DMS 273 treated with DMSO at 0.1 percent for 48 hours (cell line): Measurements from ENCODE around the gene MBTPS1.

Experiments
- DNase-seq: peaks from one replicate; lab custom pipeline; 2025; lab: John Stamatoyannopoulos, UW

MBTPS1 gene

DNA sequence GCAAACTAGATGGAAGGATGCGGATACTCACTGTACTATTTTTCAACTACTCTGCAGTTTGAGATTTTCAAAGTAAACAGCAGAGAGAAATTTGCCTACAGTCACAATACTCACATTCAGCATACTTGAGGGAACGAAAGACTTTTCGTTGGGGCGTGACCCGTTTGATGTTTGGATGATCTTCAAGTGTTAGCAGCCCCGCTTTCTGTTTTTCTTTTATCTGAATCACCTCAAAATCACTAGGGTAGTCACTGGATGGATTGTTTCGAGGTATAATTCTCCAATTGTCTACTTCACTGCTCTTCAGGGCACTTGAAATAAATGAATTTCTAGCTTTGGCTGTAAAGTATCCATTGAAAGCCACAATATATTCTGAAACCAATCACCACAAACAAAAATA, 17.8 kb downstream of the MBTPS1 start:
- no peak for DNase-seq

DNA sequence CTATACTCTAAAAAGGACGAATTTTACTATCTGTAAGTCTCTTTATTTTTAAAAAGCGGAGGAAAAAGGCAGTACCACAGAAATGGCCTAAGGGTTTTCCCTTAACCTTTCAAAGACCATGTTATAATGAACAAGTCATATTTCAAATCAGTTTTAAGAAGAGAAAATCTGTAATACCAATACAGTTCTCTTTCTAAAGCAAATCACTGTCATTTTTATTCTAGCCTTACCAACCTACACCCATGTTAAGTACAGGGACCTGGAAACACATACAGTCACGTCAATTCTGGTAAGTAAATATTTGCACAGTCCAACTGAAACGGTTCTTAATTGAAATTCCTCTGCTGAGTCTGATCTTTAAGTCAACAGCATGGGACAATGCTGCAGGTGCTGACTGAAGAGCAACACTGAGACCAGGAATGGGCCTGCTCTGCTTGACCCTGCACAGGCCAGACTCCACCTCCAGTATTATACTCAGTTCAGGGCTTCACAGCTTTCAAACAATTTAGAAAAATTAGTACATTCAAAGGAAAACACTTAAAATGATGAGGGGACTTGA, 20.2 kb downstream of the MBTPS1 start:
- DNase-seq, result no peak

DNA sequence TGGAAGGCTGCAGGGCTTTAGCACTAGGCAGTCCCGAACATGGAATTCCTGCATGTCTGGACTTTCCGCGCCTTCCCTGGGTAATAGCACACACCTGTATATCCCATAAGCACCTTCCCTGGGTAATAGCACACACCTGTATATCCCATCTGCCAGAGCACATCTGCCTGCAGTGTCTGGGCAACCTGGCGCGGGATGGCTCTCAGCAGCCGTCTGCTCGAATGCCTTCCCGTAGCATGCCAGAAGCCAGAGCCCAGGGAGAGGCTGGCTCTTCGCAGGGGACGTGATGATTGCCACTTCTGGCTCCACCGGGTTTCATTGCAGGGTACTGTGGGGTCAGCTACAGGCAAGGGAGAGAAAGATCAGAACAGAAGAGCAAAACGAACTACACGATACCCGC, 21.3 kb downstream of the MBTPS1 start:
- no peak for DNase-seq

DNA sequence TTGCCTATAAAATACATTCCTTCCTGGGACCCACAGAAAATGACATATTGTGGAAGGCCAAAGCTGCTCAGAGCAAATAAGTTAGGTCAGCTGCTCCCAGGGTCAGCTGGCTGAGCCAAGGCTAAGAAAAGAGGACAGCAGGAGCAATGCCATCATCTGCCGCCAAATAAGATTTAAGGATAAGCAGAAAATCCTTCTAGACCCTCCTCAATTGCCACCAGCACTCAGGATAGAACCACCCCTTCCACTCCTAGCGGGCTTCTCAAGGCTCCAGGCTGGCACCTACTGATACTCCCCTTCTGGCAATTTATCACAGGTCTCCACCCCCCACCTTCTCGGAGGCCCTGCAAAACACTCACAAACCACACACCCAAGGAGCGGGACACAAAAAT, 22.9 kb downstream of the MBTPS1 start:
- no peak for DNase-seq

DNA sequence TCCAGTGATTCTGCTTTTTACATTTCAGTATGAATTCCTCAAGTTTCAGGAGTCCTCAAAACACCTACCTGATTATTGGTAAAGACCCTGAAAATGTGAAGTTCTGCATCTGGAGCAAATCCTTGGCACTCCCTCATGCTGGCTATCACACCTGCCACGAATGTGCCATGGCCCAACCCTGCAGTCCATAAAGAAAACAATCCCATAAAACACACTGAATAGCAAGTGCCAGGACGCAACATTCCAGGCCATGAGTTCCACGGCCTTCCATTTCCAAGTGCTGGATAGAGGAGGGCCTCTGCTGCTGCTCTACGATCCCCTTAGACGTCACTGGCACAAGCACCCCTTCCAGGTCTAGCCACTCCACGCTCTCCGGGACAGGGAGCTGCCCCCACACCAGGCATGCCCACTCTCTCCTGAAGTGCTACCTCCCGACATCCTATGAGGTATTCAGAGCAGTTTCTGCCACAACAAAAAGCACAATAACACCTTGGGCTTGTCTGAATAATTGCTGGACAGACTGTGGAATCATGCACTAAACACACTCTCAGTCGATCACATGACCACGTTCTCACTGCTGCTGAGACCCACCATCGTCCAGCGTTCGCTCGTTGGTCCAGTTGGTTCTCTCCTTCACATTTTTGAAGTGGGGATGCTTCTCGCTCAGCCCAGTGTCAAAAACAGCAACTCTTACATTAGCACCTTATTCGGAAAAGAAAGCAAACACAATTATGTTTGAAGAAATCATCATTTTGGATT, 23.4 kb downstream of the MBTPS1 start:
- no peak for DNase-seq

DNA sequence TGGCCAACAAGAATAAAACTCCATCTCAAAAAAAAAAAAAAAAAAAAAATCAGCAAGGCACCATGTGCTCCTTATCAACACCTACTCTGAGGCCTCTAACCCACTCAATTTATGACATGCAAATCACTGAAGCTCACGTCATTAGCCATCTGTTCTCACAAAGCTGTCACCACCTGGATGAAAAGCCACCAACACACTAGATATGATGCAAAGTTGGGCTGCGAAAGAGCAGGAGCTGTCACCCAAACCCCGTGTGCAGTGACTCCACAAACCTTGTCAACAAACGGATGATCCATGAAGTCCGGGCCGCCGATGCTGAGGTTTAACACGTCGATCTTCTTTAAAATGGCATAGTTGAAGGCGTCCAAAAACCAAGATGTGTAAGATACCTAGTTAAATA, 25.3 kb downstream of the MBTPS1 start:
- DNase-seq, result peak; percentile 66

DNA sequence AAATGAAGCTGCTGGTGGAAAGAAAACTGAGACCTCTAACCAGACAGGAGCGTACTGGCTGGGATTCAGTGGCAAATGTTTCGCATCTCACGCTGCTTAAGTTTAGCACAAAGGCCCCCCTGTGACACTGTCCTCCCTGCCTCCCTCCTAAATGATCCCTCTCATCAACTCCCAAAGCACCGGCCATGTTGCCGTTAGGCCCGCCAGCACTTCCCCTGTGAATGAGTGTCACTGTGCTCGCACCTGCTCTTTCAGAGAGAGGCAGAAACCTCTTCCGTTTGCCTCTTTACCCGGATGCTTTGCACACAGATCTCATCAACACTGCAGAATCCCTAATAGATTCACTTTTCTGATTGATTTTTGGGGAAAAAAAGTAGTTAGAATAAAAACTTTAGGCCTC, 26.5 kb downstream of the MBTPS1 start:
- DNase-seq, result no peak

DNA sequence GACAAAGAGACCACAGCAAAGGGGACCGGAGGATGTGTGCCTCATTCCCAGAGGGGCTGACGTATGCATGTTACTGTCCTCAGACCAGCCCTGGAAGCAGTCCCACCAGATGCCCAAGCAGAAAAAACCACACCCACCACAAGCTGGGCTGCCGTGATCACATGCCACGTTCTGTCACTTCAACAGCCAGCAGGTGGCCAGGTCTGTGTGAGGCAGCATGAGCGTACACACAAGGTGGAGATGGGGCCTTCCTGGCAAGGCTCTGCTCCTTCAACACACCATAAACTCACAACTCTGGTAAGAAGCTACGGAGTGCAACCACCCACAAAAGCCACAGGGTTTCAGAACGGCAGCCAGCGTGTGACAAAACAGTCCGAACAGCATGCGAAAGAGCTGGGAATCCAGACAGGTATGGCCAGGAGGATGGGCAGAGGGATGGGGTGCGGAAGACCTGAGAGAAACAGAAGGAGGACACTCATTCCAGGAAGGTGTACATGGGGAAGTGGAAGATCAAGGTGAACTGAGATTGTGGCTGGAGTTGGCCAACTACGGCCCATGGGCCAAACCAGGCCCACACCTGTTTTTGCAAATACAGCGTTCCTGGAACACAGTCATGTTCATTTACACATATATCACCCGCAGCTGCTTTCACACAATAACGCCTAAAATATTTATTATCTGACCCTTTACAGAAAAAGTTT, 27.9 kb downstream of the MBTPS1 start:
- peak; percentile 31 for DNase-seq

DNA sequence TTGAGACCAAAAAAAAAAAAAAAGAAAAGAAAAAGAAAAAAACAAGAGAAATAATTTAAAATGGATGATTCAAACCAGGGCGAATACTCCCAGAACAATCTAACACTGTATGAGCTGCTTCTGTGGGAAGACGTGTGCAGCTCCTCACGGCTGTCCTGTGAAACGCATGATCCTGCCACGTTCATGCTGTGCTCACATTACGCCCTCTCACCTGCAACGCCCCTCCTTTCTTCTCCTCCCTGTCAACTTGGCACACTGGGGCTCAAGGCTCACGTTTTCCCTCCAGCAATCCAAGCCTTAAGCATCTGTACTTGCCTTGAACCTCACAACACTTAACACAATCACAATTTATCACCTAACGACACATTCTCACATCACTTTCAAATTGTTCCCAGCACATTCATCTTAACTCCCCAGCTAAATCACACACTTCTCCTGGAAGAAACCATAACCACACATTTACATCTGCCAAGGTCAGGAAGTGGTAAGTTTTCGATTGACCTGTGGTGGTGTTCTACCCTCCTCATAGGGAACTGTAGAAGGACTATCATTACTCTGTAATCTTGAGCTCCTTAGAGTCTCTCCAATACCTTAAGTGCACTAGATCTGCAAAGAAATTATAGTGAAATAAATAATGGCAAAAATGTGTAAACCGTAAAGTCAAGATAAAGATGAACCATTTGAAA, 29.1 kb downstream of the MBTPS1 start:
- no peak for DNase-seq

DNA sequence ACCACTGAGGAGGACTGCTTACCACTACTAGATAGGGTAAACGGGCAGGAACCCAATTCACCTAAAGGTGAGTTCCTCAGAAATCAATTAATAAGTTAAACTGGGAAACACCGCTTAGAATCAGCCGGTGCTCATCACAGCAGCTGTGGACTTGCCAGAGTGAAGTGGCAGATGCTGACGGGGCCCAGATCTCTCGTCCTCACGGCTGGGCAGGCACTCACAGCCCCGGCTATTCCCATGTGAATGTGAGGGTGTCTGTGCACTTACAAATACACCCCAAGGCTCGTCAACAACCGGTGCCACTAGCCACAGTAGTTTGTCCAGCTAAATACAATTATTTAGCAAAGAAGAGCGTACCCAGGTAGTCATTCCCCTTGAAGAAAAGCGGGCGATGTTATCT, 29.7 kb downstream of the MBTPS1 start:
- DNase-seq, result no peak

DNA sequence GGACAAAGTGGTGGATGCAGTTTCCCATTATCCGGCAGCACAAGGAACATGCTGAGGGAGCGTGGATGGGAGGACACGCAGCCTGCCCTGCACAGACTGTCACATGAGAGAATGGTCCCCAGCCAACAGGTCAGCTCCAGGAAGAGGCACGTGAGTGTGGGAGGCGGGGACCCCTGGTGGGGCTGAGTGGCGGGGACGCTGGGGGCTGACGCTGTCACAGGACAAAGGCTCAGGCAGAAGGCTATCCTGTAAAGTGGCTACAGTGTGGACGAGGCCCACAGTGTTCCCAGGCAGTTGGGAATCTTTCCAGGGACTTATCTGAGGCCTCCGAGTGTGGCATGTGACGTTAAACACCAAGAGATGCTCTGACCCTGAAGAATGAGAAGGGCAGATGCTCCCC, 30.4 kb downstream of the MBTPS1 start:
- no peak for DNase-seq

DNA sequence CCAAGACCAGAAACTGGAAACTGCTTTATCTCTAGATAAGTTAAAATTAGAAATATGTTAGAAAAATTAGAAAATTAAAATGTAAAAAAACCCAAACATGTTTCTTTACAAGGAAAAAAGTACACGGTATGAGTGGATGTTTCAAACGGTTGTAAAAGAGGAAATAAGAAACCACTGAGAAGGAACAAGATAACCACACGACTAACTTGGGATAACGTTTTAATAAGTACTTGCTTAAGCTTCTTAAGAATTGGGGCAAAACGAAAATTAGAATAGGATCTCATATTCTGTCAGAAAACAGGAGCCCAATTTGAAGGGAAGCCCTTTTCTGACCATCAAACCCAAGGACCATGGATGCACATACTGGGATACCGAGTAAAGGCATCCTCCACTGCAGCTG, 31.0 kb downstream of the MBTPS1 start:
- no peak for DNase-seq

DNA sequence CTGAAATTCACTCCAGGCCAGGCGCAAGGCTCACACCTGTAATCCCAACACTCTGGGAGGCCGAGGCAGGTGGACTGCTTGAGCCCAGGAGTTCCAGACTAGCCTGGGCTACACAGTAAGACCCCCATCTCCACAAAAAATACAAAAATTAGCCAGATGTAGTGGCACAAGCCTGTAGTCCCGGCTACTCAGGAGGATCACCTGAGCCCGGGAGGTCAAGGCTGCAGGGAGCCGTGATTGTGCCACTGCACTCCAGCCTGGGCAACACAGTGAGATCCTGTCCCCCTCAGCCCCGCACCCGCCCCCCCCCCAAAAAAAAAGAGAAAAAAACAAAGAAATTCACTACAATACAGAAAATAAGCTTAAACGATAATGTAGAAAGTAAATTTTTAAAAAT, 31.5 kb downstream of the MBTPS1 start:
- no peak for DNase-seq

DNA sequence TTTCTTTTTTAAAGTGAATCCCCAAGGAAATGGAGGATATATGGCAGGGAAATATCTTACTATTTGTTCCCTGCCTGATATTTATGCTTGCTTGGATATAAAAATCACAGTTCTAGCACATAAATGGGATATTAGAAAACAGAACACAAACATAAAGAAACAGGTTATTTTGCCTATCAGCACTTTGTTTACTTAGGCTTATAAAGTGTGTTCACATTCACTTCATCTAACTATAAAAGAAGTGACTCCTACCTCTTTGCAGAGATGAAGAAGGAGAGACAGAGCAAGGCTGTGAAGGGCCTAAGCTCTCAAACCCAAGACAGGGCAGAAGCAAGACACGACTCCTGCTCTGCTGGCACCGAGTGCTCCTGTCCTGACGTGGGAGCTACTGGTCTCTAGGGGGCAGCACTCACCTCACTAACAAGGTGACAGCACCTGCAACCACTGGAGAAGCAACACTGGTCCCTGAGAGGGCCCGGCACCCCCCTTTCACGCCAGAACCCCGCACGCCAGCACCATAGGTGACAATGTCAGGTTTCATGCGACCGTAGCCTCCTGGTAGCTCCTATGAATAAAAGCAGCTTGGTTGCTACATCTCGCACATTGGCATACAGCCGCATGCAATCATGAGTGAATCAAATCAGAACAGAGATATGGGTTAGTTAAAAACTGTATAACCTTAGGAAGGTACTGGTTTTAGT, 32.0 kb downstream of the MBTPS1 start:
- DNase-seq, result no peak

DNA sequence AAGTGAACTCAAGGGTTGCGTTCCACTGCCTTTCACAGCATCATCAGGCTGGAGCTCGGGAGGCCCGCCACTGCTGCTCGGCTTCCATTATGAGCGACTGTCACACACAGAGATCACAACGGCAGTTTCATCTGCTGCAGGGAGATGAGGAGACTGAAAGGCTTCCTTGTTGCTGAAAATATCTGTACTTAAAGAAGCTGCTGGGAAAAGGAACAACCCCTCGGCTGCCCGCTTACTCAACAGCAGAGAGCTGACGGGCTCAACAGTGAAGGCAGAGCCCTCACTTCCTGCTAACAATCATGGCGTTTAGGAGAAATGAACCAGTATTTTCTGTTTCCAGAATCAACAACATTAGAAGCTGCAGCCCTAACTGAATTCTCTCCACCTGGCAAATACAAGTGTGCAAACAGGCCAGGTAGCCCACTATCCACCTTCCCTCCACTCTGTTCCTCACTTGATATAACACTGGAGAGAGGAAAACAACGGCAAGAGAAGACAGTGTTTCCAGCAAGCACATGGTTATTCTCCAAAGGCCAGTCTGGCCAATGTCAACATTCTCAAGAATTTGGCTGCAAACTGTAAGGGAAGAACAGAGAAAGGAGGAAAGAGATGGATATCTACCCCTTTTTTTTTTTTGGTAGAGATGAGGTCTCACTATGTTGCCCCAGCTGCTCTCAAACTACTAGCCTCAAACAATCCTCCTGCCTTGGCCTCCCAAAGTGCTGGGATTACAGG, 33.7 kb downstream of the MBTPS1 start:
- no peak for DNase-seq

DNA sequence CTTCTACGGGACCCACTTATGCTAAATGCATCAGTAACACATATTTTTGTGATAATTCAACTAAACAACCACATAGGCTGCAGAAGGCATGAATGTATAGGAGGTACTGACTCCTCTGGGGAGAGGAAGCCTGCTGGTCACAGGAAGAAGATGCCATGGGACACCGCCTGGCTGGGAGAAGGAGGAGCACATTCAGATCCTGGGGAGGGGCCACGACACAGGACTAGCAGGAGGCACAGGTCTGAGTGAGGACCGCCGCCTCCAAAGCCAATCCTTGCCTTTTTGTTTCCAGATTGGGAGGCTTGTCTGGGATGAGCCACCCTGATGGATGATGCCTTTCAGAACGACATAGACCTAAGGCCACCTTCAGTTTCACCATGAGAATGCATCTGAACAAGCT, 34.6 kb downstream of the MBTPS1 start:
- no peak for DNase-seq

DNA sequence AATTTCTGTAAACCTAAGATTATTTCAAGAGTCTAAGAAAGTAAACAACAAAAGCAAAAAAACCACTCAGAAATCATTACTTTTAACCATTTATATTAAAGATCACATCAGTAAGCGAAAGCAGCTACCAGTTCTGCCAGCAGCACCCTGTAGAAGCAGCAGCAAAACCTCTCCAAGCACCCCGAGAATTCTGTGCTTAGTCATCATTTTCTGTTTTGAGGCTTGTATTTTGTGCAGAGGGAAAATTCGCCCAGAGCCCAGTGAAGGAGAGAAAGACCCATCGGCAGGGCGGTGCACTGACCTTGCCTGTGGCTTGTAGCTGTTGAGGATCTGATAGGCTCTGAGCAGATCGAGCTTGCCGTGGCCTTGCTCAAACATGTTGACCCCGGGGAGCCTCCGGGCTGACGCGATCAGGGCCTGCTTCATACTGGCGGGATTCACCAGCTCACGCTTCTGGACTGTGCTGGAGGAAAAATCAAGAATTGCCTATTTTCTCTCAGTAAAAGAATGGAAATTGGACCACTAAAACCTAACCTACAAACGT, 35.2 kb downstream of the MBTPS1 start:
- no peak for DNase-seq

DNA sequence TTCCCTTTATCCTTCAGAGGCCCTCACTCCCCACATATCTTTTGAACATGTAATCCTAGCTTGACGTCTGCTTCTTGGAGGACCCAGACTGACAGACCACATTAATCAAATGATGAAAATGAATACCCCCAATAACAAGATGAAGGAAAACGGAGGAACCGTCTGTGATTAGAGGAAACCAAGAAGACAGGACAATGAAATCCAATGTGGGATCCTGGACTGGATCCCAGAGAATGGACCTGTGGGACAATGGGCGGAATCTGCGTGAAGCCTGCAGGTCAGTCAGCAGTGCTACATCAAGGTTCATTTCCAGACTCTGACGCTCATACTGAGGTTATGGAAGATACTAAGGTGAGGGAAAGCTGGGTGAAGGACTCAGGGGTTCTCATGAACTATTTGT, 35.9 kb downstream of the MBTPS1 start:
- no peak for DNase-seq

DNA sequence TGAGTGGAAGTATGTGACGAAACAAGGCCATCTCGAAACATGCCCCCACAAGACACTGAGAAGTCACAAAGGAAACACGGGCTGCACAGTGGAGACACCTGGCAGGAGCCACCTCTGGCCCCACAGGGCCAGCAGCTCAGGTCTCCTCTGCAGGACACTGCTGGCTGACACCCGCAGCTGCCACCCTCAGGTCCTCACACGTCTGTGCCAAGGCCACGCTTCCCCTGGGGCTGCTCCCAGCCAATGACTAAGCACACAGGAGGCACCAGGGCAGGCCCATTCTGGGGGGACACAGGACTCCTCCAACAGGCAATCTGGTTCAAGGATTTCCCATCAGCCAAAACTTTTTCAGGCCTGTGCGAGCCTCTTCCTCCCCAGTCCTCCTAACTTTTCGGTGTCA, 36.4 kb downstream of the MBTPS1 start:
- DNase-seq, result no peak

DNA sequence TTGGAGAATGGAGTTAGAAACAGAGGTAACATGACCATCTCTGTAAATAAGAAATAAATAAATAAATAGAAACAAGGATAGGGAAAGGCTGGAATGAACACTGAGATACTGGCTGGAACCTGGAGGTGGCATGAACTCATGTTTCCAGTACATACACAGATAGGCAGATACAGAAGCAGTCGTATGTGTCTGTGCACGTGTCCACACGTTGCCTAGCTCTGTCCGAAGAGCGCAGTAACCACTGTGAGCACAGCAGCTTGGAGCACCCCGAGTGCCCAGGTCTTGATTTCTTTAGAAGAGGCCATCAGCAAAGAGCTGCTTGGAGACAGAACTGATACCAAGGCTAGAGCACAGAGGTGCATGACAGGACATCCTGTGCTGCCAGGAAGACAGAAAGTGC, 37.1 kb downstream of the MBTPS1 start:
- no peak for DNase-seq

DNA sequence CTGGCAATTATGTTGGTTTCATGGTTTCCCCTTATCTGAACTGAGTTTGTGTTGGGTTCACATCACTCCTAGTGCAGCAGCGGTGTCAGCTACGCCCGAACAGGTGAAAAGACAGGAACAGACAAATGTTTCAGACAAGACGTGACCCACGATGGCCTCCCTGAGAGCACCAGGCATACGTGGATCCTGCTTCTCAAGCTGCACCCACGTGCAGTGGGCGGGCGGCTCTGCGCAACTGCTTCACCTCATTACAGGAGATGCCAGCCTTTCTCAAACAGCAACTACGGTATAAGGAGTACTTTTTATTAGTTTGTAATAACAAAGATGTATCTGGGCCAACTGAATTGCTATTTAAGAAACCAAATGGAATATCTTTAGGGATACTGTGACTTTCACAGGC, 41.4 kb downstream of the MBTPS1 start:
- DNase-seq, result no peak
